Loucy (cell line): ENCODE results near the gene ABCF2.

ENCODE experiments used
- EZH2phosphoT487 ChIP-seq: fragments of 200-600 bp; IDR thresholded peaks from 2 replicates; pipeline ENCODE4 v1.6.1; 2018; ENCODE audit warnings: antibody characterized with exemption, mild to moderate bottlenecking, moderate library complexity, borderline replicate concordance
- TF ChIP-seq, protein P1 (sequence below): fragments of 200-600 bp; sonication (generic); conservative IDR thresholded peaks from 2 replicates; pipeline ENCODE4 v1.5.1; 2014; ENCODE audit warnings: mild to moderate bottlenecking, antibody characterized with exemption, low read length

DNA sequence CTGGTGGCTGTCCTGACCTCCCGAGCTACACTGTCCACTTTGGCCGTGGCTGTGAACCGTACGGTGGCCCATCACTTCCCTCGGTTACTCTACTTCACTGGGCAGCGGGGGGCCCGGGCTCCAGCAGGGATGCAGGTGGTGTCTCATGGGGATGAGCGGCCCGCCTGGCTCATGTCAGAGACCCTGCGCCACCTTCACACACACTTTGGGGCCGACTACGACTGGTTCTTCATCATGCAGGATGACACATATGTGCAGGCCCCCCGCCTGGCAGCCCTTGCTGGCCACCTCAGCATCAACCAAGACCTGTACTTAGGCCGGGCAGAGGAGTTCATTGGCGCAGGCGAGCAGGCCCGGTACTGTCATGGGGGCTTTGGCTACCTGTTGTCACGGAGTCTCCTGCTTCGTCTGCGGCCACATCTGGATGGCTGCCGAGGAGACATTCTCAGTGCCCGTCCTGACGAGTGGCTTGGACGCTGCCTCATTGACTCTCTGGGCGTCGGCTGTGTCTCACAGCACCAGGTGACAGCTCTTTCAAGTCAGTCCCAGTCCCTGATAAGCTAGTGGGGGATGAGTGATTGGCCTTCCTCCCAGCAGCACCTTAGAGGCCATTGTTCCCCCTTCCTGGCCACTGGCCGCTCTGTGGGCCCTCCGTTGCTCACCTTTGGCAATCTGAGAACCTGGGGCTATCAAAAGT is 8.2 kb upstream of the ABCF2 start:
- TF ChIP-seq, protein P1, sequence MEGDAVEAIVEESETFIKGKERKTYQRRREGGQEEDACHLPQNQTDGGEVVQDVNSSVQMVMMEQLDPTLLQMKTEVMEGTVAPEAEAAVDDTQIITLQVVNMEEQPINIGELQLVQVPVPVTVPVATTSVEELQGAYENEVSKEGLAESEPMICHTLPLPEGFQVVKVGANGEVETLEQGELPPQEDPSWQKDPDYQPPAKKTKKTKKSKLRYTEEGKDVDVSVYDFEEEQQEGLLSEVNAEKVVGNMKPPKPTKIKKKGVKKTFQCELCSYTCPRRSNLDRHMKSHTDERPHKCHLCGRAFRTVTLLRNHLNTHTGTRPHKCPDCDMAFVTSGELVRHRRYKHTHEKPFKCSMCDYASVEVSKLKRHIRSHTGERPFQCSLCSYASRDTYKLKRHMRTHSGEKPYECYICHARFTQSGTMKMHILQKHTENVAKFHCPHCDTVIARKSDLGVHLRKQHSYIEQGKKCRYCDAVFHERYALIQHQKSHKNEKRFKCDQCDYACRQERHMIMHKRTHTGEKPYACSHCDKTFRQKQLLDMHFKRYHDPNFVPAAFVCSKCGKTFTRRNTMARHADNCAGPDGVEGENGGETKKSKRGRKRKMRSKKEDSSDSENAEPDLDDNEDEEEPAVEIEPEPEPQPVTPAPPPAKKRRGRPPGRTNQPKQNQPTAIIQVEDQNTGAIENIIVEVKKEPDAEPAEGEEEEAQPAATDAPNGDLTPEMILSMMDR, result no peak
- TF ChIP-seq EZH2phosphoT487, result no peak
